SU-DHL-6 (cell line): ENCODE results near the gene NALF2.

Experiments used
- CTCF ChIP-seq: fragments of 200-600 bp; sonication (generic); IDR thresholded peaks from one replicate; pipeline ENCODE4 v1.5.1; 2017; ENCODE audit warnings: antibody characterized with exemption, mild to moderate bottlenecking, low read length, moderate library complexity; ENCODE audit not compliant: insufficient read depth, poor library complexity, severe bottlenecking
- EZH2phosphoT487 ChIP-seq: fragments of 200-600 bp; sonication (generic), shearing (Covaris generic); conservative IDR thresholded peaks from 2 replicates; pipeline ENCODE4 v1.6.1; 2018; ENCODE audit warnings: mild to moderate bottlenecking, antibody characterized with exemption, low read length, moderate library complexity, mixed read lengths

- TF ChIP-seq CTCF, result no peak
- no peak for TF ChIP-seq EZH2phosphoT487
Observed at GRCh38 chrX:69503228-69503781, 821 bp upstream of the NALF2 start.
